ENCODE data around the gene TIPRL.
"Not testable (repeated sequence)": the region's sequence is repeated elsewhere in the genome, so short reads cannot be mapped to it uniquely, and the experiment has no call there.

TIPRL gene

DNA sequence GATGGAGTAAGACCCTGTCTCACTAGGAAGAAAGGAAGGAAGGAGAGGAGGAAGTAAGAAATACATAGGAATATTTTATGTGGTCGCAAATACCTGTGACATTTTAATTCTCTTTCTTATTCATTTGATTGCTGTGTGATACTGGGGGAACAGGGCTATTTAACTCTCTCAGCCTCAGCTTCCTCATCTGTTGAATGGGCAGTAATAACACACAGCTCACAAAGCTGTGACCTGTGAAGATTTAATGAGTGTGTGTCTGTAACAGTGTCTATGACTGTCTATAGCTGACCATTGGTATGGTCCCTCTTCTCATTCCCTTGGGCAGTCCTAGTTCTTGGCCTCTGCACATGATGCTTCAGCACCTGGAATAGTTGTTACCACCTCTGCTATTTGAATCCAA, 28.5 kb upstream of the TIPRL start:
- Mint-ChIP-seq H3K4me3 (no peak overlapping the region), H3K4me1 (peaks cover 5% of the 10 kb centered on the region), H3K36me3 (ENCODE audit: low read depth) (no peaks in the 10 kb centered on the region), H3K27me3 (ENCODE audit: low read depth, poor library complexity) (no peaks in the 10 kb centered on the region), H3K9me3 (peaks cover 3% of the 10 kb centered on the region), H3K27ac (peak overlapping the region; percentile 44)
- TF ChIP-seq, protein P1, sequence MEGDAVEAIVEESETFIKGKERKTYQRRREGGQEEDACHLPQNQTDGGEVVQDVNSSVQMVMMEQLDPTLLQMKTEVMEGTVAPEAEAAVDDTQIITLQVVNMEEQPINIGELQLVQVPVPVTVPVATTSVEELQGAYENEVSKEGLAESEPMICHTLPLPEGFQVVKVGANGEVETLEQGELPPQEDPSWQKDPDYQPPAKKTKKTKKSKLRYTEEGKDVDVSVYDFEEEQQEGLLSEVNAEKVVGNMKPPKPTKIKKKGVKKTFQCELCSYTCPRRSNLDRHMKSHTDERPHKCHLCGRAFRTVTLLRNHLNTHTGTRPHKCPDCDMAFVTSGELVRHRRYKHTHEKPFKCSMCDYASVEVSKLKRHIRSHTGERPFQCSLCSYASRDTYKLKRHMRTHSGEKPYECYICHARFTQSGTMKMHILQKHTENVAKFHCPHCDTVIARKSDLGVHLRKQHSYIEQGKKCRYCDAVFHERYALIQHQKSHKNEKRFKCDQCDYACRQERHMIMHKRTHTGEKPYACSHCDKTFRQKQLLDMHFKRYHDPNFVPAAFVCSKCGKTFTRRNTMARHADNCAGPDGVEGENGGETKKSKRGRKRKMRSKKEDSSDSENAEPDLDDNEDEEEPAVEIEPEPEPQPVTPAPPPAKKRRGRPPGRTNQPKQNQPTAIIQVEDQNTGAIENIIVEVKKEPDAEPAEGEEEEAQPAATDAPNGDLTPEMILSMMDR (IDR thresholded peaks at IDR 0.05), result no peak
- DNase-seq, result no peak

DNA sequence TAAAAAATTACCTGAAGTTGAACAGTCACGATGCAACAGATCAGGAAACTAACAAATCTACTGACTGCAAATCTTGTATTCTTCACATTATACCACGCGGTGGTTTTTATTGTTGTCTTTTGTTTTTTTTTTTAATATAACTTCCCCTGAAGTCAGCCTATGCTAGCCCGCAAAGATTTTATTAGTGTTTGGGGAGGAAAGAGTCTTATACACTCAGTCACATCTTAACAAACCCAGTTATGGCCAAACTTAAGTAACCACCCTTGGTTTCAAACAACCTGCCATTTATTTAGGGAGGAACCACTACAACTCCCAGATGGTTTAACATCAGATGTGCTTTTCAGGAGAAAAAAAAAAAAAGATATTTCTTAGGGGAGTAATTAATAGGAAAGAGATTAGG, 26.8 kb upstream of the TIPRL start:
- Mint-ChIP-seq H3K4me3 (no peak overlapping the region), H3K36me3 (ENCODE audit: low read depth) (no peaks in the 10 kb centered on the region)

DNA sequence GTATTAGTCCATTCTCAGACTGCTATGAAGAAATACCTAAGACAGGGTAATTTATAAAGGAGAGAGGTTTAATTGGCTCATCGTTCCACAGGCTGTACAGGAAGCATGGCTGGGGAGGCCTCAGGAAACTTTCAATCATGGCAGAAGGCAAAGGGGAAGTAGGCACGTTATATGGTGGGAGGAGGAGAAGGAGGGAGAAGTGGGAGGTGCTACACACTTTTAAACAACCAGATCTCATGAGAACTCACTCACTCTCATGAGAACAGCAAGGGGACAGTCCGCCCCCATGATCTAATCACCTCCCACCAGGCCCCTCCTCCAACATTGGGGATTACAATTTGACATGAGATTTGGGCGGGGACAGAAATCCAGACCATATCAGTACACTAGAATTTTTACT, 24.1 kb upstream of the TIPRL start:
- H3K4me3 Mint-ChIP-seq; DNase-seq; H3K27ac Mint-ChIP-seq; H3K4me1 Mint-ChIP-seq; H3K27me3 Mint-ChIP-seq (ENCODE audit: low read depth, poor library complexity): not testable (repeated sequence)
- H3K36me3 Mint-ChIP-seq (ENCODE audit: low read depth), result peaks cover 13% of the 10 kb centered on the region
- peaks cover 46% of the 10 kb centered on the region for H3K9me3 Mint-ChIP-seq

More for the DNA sequence above, 26.8 kb upstream of the TIPRL start:
- Mint-ChIP-seq H3K27me3 (ENCODE audit: low read depth, poor library complexity) (no peaks in the 10 kb centered on the region), H3K27ac (no peak overlapping the region), H3K4me1 (no peaks in the 10 kb centered on the region), H3K9me3 (peaks cover 20% of the 10 kb centered on the region)
- DNase-seq, result no peak
- TF ChIP-seq, protein P1 (IDR thresholded peaks at IDR 0.05), result no peak

DNA sequence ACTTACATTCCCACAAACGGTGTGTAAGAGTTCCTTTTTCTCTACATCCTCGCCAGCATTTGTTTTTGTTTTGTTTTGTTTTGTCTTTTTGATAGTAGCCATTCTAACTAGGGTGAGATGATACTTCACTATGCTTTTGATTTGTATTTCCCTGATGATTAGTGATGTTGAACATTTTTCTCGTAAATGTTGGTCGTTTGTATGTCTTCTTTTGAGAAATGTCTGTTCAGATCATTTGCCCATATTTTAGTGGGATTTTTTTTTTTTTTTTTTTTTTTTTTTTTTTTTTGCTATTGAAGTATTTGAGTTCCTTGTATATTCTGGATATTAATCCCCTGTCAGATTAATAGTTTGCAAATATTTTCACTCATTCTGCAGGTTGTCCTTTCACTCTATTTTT, 22.9 kb upstream of the TIPRL start:
- peaks cover 23% of the 10 kb centered on the region for H3K36me3 Mint-ChIP-seq (ENCODE audit: low read depth)
- TF ChIP-seq, protein P1 (IDR thresholded peaks at IDR 0.05), result no peak
- no peak for DNase-seq
- no peak overlapping the region for H3K27ac Mint-ChIP-seq
- no peak overlapping the region for H3K4me3 Mint-ChIP-seq
- peaks cover 58% of the 10 kb centered on the region for H3K9me3 Mint-ChIP-seq
- H3K4me1 Mint-ChIP-seq, result no peaks in the 10 kb centered on the region
- H3K27me3 Mint-ChIP-seq (ENCODE audit: low read depth, poor library complexity), result peaks cover 2% of the 10 kb centered on the region

DNA sequence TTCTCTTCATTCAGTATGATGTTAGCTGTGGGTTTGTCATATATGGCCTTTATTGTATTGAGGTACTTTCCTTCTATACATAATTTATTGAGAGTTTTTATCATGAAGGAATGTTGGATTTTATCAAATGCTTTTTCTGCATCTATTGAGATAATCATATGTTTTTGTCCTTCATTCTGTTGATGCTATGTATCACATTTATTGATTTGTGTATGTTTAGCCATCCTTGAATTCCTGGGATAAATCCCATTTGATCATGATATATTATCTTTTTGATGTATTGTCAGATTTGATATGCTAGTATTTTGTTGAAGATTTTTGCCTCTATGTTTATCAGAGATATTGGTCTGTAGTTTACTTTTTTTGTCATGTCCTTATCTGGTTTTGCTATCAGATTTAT, 21.1 kb upstream of the TIPRL start:
- Mint-ChIP-seq H3K27ac (no peak overlapping the region), H3K4me3 (no peak overlapping the region), H3K9me3 (peaks cover 58% of the 10 kb centered on the region), H3K27me3 (ENCODE audit: low read depth, poor library complexity) (peaks cover 2% of the 10 kb centered on the region), H3K4me1 (no peaks in the 10 kb centered on the region), H3K36me3 (ENCODE audit: low read depth) (peaks cover 23% of the 10 kb centered on the region)
- DNase-seq, result no peak
- TF ChIP-seq, protein P1 (IDR thresholded peaks at IDR 0.05), result no peak

DNA sequence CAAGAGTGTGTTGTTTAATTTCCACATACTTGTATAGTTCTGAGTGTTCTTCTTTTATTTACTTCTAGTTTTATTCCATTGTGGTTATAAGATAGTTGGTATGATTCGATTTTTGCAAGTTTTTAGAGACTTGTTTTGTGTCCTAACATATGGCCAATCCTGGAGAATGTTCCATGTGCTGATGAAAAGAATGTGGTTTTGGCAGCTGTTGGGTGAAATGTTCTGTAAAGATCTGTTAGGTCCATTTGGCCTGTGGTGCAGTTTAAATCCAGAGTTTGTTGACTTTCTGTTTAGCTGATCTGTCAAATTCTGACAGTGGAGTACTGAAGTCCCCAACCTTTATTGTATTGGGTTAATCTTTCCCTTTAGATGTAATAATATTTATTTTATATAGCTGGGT, 19.5 kb upstream of the TIPRL start:
- Mint-ChIP-seq H3K4me3 (no peak overlapping the region), H3K27ac (no peak overlapping the region), H3K36me3 (ENCODE audit: low read depth) (peaks cover 23% of the 10 kb centered on the region), H3K4me1 (no peaks in the 10 kb centered on the region), H3K27me3 (ENCODE audit: low read depth, poor library complexity) (peaks cover 2% of the 10 kb centered on the region), H3K9me3 (peaks cover 58% of the 10 kb centered on the region)
- TF ChIP-seq, protein P1 (IDR thresholded peaks at IDR 0.05), result no peak
- DNase-seq, result no peak

Data from nephron progenitor cell (in vitro differentiated cells).